Superior temporal gyrus (tissue), 1 donor: ENCODE results near the gene TUBB1.
"Not testable (repeated sequence)": the region's sequence is repeated elsewhere in the genome, so short reads cannot be mapped to it uniquely, and the experiment has no call there.

Experiments used
- DNase-seq: peaks from one replicate; pipeline ENCODE4 v3.0.0-alpha.2; 2016; ENCODE audit errors: extremely low spot score

TUBB1 gene

DNA sequence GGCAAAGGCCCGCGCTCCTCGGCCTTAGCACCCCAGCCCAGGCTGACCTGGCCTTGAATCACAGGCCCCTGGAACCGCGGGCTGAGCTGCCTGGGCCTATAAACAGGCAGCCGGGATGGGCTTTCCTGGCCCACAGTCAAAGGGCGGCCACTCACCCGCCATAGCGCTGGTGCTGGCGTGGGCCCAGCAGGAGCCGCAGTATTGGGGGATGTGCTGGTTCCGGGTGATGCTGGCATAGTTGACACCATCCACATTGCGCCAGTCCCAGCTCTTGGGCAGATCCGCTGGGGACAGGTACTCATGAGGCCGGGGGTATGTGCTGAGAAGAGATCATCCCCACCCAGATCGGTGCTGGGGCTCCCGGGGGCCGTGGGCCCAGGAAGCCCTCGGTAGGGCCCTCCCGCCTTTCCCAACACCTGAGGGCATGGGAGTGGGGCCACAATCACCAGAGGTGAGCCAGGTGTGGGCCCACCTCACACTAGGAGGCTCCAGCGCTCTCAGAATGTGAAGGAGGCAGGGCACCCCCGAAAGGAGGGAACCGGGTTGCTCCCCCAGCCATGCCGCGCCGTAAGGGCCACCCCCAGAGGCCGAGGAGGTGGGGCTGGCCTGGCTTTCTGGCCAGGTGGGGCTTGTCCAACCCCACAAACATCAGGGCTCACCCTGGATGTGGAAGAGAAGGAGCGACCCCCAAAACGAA is 12.9 kb upstream of the TUBB1 start:
- no peak for DNase-seq

DNA sequence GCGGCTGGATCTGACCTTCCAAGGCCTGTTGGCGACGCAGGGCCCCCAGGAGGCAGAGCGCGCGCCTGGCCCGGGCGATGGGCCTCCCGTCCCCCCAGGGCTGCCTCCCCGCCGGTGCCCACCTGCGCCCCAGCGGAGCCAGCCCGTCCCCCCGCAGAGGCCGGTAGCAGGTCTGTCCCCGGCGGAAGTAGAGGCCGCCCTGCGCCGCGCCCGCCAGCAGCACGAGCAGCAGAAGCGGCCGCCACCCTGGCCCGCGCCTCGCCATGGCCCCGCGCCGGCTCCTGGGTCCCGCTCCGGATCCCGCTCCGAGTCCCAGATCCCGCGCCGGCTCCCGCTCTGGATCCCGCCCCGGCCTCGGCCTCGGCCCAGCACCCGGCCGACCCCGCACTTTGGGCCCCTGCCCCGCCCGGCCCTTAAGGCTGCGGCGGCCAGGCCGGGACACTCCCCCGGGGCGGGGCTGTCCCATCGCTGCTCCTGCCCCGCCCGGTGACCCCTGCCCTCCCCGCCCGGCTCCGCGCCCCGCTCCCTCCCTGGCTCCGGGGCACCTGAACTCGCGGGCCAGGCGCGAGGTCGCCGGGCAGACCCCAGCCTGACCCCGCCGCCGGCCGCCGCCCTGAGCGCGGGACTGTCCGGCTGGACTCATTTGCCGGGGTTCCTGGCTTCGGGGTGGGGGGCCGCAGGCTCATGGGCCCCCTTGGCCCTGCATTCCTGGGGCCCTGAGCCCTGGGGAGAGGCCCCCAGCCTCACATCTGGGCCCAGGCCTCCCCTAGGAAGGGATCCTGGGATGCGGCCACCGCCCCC is 12.2 kb upstream of the TUBB1 start, which contains the start of gene CTSZ:
CTSZ (minus strand) TSS at position 391 of the 801 bp plus-strand sequence; CDS start at position 265, 126 bp downstream.
- DNase-seq = no peak

DNA sequence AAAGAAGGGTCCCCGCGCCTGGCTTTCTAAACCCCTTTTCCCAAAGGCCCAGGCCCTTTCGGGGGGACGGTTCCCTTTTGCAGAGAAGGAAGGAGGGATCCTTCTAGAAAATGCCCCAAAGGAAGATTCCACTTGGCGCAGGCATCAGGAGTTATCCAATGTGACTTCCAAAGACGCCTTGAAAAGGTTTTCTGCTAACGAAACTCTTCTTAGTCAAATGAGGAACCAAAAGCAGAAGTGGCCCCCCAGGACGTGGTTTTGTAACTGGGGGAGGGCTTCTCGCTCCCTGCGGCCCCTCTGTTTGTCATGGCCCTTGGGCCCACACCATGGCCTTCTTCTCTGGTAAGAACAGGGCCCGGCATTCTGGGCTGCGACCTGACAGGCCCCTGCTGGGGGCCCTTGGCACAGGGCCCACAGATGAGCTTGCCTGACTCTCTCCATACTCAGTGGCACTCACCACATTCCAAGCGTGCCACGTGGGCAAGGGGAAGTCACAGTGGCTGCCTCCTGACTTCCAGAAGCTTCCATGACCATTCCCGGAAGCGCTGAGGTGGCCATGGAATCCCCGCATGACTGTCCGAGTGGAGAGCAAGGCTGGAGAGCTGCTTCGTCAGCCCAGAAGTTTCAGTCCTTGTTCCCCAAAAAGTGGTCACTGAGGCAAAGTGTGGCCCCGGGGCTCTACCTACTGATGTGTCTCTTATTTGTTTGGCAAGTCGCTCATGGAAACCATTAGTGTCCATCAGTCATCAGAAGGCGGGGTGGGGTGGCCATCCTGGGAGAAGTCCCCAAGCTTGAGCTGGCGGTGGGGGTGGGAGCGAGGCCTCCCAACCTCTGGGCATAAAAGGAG is 11.3 kb upstream of the TUBB1 start:
- DNase-seq = no peak

DNA sequence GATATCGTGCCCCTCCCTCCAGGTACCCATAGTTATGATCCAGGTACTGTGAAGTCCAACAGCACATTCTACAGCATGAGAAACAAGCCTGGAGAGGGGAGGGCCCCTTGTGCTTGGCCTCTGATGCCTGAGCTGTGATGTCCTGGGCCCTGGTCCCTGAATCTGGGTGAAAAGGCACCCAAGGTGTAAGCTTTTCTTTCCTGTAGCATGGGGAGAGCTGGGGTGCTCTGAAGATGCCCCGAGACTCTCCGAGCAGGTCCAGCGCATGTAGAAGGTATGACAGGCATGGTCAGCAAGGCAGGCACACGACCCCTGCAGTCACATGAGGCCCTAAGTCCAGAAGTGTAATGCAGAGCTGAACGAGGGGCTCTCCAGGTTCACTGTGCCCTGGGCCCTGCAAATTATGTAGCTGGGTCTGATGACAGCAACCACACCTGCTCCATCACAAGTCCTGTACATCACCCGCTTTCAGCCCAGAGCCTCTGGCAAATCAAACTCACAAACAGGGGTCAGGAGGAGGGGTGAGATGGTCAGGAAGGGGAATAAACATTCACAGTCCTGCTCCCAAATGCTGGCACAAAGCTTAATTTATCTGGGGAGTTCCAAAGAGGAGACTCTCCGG is 10.4 kb upstream of the TUBB1 start:
- DNase-seq = no peak

DNA sequence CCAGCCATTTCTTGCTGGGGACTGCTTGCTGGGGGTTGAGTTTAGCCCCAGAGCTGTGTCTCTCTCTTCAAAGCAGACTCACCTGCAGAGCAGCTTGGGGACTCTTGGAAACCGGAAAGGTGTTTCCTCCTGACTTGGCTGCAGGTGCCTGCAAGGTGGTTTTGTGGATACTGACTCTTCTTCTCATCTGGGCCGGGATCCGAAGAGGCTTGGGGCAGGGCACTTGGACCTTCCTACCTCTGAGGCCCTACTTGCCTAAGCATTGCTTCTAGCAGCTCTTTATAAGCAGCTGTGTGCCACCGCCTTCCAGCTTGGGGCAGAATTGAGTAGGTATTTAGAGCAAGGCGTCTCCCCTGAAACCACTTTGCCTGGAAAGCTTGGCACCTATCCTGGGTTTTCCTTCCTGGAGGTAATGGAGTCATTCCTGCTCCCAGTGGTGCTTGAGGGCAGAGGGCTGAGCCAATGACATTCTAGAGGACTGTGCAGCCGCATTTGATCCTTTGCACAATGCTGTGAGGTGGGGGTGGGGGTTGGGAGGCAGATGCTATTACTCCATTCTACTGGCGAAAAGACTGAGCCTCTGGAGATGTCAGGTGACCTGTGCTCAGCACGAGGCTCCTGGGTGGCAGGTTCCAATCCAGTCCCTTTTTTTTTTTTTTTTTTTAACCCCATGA is 8.8 kb upstream of the TUBB1 start:
- DNase-seq = no peak

DNA sequence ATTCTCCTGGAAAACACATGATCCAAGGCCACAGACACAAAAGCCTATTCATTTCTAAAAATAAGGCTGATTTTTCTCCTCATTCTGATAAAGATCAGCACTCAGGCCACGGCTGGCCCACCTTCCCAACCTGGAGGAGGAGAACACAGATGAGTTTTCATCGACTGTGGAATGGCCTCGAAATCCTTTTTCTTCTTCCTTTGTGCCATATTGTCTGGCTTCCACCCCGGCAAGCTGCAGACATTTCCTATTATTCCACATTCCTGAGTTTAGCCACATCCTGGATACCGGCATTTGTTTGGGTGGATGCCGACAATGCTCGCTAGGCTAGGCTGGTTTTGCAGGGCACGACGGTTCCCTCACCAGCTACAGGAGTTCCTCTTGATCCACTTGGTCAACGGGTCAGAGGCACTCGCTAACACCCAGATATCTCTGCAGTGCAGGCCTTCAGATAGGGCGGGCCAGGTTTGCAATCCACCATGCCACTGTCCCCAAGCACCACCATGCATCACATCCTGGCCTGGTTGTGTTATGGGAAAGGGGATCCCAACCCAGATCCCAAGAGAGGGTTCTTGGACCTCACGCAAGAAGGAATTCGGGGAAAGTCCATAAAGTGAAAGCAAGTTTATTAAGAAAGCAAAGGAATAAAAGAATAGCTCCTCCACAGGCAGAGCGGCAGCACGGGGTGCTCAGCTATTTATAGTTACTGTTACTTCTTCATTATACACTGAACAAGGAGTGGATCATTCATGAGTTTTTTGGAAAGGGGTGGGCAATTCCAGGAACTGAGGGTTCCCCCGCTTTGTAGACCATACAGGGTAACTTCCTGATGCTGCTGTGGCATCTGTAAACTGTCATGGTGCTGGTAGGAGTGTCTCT is 8.0 kb upstream of the TUBB1 start:
- no peak for DNase-seq

DNA sequence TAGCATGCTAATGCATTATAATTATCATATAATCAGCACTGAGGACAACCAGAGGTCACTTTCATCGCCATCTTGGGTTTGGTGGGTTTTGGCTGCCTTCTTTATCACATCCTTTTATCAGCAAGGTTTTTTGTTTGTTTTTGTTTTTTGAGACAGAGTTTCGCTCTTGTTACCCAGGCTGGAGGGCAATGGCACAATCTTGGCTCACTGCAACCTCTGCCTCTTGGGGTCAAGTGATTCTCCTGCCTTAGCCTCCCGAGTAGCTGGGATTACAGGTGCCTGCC is 7.4 kb upstream of the TUBB1 start:
- DNase-seq = not testable (repeated sequence)

DNA sequence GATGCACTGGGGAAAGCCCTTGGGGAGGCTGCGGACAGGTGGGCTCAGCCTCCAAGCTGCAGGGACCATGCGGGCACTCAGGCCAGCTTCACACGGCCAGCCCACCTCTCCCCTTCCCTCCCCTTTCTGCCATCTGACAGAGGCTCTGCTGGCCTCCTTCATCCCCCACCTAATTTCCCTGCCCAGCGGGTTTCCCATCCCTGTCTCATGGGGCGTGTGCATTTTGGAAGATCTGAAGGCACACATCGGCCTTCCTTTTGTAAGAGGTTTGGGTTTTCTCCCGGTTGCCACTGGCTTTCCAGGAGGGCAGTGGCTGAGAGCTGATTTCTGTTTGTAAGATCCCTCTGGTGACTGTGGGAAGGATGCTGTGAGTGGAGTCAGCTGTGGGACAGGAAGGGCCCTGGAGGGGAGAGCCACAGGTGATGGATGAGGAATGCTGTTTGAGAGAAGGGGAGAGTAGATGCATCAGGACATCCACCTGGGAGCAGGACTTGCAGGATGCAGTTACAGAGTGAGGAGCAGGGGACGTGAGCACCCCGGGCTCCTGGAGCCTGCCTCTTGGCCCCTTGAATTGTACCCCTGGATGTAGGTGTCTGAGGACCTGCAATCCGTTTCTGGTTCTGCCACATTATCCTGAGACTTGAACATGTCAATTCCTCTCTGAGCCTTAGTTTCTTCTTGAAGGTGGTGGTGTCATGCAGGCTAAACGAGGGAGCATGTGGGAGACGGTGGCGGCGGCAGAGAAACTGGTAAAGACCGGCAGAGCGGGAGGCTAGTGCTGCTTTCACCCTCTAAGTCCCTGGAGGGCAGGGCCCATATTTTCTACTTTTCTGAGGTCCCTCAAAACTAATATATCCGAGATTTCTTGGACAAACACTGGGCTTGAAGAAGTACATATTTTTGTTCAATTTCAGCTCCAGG is 5.9 kb upstream of the TUBB1 start:
- DNase-seq = no peak

DNA sequence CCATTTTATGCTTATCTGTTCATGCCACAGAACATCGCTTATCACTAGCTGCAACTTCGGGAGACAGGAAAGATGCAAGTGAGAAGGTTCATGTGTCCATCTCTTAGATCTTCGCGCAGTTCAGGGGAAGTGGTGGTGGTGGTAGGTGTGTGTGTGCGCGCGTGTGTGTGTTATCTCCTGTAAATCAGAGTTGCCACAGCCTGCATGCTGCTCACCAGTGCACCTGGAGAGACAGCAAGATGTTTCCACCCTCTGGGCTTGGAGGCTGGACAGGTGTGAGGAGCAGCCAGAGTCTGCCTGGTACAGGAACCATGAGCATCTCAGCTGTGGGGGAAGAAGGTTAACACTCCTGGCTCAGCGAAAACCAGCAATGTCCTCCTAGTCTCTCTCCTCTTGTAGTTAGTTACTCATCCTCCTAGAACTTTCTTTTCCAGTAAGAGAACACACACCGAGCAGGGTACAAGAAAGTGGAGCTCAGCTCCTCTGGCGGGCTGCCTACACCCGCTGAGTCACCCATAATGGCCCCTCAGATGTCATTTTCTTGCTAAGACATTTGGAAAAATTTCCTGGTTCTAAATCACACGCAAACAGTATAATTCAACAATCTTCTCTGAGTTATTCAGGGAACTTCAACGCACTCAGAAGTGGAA is 5.1 kb upstream of the TUBB1 start:
- DNase-seq = no peak

DNA sequence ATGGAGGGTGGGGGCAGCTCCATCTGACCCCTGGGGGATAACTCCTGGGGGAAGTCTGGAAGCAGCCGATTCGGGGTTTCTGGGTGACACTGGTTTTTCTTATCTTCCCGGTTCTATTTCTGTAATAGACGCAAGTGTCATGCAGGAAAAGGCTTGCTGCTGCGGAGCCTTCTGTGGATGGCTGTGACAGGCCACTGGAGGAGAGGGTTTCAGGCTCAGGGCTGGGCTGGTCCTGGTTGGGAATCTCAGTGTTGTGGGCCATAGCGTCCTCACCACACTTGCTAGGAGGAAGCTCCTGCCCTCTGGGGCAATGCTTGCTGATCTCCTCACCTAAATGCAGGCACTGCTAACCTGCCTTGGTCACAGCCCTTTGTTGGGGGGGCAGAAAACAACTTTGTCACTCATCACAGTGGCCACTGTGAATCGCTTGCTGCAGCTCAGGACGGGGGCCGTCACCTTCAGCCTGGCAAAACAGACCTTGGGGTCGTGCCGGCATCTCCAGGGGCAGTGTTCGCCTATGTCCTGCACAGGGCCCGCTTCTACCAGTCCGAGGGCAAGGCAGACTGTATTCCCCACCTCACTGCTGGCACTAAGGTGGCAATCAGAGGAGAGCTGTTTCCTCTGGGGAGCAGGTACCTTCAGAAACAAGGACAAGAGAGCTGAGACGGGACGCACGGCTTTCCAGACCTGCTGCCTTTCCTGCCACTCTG is 4.4 kb upstream of the TUBB1 start:
- no peak for DNase-seq

DNA sequence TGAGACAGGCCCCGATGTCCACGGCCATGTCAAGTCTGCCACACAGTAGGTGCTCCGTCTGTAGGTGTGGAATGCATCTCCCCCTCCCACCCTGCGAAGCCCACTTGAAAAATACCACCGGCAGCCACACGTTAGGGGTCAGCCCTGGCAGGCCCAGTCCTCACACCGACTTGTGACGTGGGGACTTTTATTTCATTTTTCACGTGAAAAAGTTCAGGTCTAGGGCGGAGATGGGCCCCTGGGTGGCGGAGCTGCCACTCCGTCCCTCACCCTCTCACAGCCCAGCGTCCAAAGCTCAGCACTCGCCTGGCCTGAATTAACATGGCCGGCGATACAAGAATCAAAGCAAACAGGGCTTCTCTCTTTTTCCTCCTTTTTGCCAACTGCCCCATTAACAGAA is 3.8 kb upstream of the TUBB1 start:
- DNase-seq = no peak

DNA sequence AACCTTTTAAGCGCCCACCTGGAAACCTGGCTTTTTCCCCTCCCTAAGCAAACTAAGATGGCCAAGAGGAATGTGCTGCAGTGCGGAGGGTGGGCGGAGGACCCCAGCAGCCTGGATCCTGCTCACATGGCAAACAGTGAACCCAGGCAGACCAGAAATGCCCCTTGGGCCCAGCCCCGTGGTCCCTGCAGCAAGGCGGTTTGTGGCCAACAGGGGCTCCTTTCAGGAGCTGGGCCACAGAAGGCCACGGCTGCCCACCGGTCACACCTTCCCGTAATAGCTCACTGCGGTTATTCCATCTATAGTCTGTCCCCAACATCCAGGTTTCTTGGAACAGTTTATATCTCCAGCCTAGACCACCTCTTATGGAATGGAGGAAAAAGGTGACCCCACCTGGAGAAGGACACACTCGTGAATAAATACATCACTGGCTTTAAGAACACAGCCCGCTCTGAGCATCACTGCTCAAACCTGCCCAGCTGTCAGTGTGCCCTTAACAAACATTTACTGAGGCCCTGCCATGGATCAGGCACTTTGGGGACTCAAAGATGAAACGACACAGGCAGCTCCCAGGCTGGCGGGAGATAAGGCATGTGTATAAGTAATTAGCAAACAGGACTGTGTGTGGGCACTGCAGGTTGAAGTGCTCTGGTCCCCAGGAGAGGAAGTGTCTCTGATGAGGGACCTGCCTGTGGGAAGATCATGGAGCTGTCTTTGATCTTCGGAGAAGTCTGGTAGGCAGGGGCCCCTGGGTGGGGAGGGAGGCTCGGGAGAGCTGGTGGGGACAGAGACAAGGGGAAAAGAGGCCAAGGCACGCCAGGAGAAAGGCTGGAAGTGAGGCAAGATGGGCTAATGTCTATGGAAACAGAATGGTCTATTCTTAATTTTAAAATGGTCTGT is 3.2 kb upstream of the TUBB1 start:
- DNase-seq = no peak

DNA sequence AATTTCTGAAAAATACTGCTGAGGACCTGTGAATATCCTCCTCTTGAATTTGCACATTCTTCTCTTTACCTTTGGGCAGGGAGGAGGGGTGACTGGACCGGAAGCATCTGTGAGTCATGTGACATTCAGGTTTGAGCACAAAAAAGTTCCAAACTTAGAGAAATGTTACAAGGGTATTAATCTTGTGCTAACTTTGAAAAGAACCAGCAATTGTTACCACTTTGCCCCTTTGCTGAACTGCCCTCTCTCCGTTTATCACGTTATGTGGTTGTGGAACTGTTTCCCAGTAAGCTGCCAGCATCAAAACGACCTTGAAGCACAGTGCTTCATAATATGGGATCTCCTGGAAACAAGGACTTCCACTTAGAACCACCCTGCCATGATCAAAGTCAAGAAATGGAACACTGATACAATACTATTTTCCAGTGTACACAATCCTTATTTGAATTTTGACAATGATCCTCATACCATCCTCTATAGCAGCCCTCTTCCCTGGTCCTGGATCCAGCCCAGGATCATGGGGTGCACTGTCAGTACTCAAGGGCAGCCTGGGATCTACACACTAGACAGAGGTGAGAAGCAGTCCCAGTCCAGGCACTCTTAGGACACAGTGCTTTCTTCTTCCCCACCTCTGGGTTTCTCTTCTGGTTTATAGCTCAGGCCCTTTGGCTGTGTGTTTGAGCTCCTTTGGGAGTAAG is 2.3 kb upstream of the TUBB1 start:
- DNase-seq = no peak

DNA sequence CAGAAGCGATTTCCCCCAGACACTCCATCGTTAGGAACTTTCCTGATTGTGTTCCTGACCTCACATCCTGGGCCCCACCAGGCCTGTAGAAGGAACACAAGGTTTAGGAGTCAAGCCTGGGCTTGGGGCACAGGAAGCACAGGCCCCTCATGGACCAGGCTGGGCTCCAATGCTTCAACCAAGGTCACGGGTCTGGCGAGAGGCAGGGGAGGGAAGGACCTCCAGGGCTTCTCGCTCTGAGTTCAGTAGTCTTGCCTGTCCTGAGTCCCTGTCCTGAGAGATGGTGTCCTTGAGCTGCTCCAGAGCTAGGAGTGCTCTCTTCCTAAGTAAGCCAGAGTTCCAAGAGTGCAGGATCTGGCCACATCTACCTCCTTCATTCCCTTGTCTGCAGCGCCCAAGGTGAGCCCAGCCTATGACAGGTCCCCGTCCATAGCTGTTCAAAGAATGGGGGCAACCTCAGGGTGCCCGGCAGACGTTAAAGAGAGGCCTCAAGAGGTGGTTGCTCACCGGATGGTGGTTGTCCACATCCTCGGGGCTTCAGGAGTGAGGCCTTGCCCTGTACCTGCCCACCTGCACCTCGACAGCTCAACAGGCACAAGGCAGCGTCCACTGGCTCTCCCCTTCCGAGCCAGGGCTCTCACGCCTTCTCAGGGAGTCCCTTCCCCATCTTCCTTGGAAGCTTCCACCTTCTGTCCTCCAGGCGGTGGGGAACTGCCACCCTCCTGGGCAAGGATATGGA is 1.6 kb upstream of the TUBB1 start:
- no peak for DNase-seq

DNA sequence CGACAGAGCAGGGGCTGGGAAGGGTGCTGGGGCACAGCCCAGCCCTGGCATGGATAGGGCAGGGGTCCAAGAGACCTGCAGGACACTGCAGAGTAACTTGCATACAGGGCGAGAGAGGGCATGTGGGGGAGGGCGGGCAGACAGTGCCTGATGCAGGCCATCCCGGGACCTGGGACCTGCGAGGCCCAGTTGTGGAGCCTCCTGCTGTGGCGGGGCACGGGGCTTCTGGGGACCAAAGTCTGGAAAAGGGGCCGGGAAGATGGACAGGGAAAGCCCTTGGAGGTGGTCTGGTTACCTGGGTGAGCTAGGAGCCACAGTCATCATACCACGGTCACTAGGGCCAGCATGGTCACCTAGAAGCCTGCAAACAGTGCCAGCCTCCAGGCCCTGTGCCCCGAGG is 412 bp upstream of the TUBB1 start:
- DNase-seq = no peak
